GM19023 (cell line): Measurements from ENCODE around the gene TSEN34.
"Not testable (repeated sequence)": the region's sequence is repeated elsewhere in the genome, so short reads cannot be mapped to it uniquely, and the experiment has no call there.

ENCODE experiments used
- ATAC-seq: cut with Tn5 transposase; IDR thresholded peaks from one replicate; pipeline ENCODE4 v1.9.1; 2021; ENCODE audit warnings: mild to moderate bottlenecking, moderate library complexity; ENCODE audit not compliant: unreplicated experiment

Gene TSEN34

DNA sequence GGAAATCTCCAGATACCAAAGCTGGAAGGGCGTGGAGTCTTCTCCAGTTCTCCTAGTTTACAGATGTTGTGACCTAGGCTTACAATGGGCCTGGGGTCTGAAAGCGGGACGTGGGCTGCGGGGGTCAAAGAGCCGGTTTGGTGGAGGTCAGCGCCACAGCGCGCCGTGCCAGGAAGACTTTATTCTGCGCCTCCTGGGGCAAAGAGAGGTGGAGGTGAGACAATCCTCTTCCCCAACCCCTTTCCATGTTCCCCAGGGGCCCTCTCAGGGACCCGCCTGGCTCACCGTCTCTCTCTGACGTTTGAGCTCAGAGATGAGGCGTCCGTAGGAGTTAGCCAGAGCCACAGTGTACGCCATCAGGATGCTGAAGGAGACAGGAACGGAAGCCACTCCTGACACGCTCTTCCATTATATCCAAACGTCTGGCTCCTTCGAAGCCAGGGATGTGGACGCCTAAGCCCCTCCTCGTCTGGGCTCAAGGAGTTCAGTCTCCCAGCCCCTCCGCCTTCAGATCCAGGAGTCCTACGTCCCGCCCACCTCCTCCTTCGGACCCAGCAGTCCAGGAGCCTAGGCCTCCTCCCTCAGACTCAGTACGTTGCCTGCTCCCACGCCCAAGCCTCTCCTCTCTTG, 30.8 kb upstream of the TSEN34 start:
- no peak for ATAC-seq

DNA sequence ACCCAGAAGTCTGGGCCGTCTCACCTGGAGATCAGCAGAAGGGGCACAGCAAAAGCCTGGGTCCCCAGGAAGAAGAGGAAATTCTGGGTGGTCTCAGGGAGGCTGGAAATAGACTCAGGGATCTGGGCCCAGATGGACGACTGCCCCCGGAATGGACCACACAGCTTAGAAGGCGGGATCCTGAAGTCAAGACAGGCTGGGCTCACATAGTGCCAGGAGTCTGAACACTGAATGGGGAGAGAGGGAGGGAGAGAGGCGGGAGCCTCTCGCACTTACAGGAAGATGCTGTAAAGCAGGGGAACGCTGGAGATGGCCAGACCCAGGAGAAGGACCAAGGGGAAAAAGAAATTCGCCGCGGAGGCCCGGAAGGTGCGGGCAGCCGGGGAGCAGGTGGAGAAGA, 30.3 kb upstream of the TSEN34 start:
- no peak for ATAC-seq

DNA sequence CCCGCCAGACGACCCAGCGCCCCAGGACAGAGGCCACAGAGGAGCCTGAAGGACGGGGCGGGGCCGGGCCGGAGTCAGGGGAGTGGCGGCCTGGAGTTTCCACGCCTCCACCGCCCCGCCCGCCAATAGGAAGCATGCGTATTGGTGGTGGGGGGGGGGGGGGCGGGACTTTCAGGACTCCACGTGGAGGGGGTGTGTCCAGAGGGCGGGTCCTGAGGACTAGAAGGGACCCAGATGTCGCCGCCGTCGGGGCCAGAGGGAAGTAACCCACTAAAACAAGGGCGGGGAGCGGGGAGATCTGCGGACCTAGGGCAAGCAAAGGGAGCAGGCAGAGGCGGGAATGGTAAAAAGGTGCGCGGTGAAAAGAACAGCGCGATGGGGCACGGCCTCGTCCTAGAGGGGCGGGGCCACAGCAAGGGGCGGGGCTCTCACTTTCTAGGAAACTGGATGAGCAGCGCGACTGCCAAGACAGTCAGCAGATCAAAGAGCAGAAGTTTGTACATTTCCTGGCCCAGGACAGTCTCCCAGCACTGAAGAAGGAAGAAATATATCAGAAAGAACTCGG, 28.8 kb upstream of the TSEN34 start:
- no peak for ATAC-seq

DNA sequence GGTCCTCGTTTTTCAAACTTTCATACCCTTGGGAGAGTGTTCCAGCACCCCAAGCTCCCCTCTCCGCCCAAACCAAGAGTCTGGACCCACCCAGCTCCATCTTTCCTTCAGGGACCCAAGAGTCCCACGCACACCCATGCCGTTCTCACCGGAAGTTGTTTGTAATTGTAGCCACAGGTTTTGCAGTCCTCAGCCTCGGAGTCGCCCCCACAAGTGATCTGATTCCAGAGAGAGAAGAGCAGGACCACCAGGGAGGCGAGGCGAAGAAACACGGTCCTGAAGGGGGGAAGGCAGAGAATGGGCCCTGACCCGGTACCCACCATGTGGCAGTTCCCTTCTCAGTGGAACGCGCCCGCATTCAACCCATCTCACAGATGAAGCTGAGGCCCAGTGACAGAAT, 28.2 kb upstream of the TSEN34 start:
- ATAC-seq: no peak

DNA sequence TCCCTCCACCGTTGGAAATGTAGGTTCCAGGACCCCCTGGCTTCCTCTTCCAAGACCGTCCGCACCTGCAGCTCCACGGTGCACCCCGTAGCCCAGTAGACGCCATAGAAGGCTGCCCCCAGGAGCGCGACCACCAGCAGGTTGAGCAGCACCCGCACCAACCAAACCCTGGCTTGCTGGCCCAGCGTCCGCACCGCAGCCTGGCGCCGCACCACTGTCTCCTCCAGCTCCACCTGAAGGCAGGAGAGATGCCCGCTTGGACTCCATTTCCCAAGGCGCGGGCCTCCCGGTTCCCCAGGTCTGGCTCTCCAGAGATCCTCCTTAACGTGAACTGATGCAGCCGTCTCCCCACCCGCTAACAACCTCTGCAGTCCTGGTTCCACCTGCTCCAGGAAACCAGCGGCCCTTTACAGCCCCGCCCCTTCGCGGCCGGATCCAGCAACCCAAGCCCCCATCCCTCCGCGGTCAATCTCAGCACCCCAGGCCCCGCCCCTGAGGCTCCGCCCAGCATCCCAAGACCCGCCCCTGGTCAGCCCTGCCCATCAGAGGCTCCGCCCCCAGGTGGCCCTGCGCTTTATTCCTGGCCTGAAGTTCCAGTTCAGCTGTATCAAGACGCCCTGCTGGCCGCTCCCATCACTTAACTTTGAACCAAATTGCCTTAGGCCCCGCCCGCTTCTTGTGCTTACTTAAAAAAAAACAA, 26.6 kb upstream of the TSEN34 start:
- ATAC-seq: no peak

DNA sequence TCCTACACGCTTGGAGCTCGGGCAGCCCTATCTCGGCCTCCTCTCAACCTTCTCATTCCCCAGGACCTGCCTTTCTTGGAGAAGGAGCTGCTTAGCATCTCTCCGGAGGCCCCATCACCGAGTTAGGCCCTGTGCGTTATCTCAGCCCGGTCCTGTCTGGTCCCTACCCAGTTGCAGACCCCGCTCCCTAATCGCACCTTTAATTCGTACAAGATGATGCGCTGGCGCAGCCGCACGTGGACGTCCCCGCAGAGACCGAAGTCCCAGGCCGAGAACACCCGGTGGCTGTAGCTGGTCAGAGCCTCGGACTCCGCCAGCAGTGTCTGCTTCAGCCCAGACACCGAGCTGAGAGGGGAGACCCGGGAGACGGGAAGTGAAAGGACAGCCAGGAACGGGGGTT, 25.9 kb upstream of the TSEN34 start:
- ATAC-seq: no peak

DNA sequence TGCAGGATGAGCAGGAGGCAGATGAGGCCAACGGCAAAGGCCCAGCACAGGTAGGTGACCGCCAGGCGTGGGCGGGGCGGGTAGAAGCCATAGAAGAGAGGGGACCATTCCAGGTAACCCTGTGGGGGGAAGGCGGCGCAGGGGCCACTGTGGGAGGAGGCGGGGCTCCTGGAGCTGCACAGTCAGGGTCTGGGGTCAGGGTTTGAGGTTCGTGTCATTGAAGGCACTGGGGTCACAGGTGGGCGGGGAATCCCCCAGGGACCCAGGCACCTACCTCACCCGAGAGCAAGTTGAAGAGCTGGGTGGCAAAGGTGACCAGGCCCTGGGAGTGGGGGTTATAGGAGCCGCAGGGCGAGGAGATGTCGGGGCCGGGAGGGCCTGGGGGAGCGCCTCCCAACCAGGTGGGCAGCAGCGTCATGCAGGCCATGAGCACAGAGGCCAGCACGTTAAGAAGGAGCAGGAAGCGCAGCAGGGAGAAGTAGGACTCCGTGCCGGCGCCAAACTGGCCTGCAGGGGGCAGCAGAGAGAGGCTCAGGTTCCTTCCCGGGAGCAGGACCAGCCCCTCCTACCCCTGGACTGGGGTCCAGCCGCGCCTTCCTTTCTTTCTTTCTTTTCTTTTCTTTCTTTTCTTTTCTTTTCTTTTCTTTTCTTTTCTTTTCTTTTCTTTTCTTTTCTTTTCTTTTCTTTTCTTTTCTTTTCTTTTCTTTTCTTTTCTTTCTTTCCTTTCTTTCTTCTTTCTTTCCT, 22.8 kb upstream of the TSEN34 start:
- peak; percentile 60 for ATAC-seq

DNA sequence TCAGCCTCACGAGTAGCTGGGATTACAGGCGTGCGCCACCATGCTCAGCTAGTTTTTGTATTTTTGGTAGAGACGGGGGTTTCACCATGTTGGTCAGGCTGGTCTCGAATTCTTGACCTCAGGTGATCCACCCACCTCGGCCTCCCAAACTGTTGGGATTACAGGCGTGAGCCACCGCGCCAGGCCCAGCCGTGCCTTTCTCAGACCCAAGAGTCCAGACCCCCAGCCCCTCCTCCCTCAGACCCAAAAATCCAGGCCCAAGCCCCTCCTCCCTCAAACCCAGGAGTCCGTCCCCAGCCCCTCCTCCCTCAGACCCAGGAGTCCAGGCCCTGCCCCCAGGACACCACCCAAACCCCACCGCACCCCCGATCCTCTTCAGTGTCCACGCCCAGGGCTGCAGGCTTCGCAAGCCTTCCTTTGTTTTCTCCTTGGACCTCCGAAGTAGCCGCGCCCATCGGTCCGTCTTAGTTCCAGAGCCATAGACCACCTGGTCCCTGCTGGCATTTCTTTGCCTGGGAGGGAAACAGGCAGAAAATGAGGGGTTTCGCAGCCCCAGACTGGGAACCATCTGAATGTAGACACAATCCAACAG, 21.9 kb upstream of the TSEN34 start:
- ATAC-seq: no peak

DNA sequence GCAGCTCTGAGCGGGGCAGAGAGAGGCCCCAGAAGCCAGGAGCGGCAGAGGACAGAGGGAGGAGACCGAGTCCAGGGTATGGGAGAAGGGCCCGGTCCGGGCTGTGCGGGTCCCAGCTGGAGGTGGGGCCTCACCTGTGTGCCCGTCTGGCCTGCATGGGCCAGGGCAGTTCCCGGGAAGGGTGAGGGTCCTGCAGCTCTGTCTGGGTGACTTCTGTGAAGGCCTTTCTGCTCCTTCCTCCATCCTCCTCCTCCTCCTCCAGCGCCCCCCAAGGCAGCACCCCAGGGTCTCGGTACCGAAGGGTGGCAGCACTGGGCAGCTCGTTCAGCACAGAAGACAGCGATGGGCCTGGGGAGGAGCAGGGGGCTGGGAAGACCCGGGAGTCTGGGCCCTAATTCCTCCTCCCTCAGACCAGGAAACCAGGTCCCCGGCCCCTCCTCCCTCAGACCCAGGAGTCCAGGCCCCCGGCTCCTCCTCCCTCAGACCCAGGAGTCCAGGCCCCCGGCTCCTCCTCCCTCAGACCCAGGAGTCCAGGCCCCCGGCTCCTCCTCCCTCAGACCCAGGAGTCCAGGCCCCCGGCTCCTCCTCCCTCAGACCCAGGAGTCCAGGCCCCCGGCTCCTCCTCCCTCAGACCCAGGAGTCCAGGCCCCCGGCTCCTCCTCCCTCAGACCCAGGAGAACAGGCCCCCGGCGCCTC, 19.2 kb upstream of the TSEN34 start:
- ATAC-seq: not testable (repeated sequence)

DNA sequence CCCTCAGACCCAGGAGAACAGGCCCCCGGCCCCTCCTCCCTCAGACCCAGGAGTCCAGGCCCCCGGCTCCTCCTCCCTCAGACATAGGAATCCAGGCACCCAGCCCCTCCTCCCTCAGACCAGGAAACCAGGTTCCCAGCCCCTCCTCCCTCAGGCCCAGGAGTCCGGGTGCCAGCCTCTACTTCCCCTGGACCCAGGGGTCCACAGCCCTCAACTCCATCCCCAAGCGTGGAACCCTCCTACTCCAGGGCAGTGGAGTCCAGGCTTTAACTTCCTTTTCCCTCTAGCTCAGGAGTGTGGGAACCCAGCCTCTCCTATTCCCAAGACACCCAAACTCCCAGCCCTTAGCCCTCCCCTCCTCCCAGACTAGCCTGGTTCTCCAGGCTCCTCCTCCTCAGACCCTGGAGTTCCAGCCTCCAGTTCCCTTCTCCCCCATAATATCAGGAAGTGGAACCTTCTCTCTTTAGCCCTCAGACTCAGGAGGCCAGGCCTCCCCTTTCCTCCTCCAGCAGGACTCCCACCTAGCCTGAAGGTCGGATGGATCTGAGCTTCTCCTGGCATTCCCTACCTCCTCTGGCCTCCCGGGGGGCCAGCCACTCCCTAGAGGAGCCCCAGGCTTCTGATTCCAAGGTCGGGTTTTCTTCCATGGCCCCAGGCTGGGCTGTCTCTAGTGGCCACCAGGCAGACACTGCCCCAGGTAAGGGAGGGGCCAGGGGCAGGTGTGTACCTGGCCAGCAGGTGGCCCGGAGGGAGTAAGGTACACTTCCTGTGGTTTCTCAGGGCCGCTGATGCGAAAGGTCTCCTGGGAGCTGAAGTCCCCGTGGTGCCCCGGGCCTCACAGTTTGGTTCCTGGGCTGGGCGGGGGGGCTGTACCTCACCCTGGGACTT, 18.4 kb upstream of the TSEN34 start, which contains the start of gene TMC4:
TMC4 (minus strand) TSS at position 690 of the 888 bp plus-strand sequence; CDS start at position 647, 43 bp downstream.
- no peak for ATAC-seq

DNA sequence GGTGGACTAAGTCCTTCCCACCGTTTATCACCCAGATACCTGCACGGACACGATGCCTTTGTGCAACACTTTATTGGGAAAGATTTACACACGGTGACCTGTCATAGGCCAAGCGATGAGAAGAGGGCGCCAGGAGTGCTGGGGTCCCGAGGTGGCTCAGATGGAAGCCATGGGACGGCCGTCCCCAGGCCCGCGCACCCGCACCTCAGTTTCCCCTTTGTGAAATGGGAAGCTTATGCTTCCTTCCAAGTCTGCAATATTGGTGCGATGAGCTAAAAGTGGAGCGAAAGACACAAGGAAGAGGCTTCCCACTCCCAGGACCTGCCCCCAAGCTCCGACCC, 17.8 kb upstream of the TSEN34 start:
- ATAC-seq: no peak

DNA sequence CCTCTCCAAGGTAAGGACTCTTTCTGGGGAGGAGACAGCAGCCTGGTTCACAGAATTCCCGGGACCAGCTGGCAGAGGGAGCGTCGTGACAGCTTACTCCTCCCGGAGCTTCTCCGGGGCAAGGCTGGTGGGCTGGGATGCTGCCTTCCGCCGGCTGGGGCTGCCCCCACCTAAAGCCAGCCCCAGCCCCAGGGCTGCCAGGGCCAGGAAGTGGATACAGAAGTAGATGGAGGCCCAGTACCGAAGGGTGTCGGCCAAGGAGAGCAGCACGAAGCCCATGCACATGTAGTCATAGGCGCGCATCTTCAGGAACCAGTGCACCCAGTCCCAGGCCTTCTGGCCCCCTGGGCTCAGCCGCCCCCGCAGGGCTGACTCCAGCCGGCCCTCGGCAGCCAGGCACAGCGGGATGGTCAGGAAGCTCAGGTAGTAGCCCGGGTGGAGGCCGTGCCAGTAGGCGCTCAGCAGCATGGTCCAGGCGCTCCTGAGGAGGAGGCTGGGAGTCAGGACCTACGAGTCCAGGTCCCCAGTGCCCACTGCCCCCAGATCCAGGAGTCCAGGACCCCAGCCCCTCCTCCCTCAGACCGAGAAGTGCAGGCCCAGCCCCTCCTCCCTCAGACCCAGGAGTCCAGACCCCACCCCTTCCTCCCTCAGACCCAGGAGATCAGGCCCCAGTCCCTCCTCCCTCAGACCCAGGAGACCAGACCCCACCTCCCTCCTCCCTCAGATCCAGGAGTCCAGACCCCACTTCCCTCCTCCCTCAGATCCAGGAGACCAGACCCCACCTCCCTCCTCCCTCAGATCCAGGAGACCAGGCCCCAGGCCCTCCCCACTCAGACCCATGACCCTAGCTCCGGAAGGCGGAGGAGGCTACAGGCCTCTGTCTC, 16.9 kb upstream of the TSEN34 start:
- no peak for ATAC-seq

DNA sequence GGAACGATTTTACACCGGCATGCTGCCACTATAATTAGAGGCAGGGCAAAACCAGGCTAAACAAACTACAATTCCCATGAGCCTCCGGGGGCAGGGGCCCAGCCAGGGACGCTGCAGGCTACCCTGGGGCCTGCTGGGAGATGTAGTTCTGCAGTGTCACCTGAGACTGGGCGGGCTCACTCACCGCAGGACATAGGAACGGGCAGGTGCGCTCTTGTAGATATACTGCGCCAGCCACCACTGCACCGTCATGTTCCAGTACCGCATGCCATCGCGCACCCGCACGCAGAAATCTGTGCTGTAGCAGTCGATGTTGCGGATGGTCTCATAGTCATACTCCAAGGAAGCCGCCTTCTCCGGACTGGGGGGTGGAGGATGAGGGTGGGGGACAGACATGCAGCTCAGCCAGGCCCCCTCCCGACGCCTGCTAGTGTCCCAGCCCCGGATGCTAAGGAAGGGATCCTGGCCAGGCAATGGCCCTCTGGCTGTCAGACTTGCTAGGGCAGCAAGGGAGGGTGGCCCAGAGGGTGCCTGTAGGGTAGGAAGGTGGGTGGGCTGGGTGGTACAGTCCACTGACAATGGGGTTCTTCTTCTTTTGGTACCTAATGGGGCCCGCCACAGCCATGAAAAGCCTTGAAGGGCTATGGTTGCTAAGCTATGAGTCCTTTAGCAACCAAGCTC, 12.4 kb upstream of the TSEN34 start:
- no peak for ATAC-seq

DNA sequence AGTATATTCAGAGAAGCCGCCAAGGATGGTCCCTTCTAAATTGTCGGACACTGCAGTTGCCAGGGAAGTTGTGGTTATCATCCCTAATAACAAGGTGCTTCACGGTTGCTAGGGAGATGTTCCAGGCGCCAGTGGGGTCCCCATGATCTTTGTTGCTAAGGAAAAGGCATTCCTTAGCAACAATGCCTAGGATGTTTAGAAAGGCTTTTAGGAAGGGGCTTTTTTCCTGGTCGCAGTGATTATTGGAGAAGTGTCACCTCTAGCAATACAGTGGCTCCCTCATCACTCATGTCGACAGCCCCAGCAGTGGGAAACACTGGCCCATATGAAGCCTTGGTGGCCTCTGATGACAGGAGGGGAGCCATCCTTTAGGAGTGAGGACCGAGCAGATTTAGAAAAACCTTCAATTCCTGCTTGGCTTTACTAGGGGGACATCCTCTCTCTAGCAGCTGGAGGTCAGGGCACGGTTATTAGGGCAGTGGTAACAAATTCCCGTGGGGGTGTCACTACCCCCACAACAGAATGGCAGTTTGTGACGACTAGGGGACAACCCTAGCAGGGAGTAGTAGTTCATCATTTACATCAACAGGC, 11.8 kb upstream of the TSEN34 start:
- ATAC-seq: no peak

DNA sequence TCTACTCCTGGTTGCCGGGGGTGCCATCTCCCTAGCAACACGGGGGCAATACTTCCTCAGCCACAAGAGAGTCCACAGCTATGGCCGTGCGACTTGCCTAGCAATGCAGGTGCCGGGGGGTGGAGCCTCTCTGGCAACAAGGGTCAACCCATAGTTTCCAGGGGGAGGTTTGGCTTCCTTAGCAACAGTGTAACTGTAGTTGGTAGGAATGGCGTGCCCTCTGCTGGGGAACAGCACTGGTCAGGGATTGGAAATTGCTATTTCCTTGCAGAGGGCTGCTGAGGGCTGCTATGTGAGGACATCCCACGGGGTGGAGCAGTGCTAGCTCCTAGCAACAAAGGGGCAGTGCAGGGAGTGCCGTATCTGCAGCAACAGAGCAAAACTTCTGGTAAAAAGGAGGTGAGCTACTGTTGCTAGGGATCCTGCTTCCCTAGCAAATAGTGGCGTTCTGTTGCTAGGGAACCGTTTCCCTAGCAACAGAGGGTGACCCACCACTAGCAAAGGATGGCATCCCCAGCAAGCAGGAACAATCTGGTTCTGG, 11.1 kb upstream of the TSEN34 start:
- ATAC-seq: no peak

DNA sequence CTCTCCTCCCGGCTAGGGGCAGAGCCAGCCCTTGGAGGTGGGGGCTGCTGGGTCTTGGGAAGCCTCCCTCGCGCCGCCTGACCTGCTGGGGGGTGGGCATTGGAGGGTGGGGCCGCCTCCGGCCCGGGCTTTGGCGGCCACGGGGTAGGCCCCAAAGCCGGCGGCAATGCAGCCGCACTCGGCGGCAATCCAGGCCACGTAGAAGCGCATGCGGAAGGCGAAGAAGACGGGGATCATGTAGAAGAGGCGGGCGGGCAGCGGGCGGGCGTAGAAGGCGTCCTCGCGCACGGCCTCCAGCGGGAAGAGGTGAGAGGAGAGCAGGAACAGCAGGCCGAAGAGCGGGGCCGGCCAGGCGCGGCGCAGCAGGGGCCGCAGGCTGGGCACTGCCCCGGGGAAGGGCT, 10.4 kb upstream of the TSEN34 start:
- ATAC-seq: no peak

DNA sequence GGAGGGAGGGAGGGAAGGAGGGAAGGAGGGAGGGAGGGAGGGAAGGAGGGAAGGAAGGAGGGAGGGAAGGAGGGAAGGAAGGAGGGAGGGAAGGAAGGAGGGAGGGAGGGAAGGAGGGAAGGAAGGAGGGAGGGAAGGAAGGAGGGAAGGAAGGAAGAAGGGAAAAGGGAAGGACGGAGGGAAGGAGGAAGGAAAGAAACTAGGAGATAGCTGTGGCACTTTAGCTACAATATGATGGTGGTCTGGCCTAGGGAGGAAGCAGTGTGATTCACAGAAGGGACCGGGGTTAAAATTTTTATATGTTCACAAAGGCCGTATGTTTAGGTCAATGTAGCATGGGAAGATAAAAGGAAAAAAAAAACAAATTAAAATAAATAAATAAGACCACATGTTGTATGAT, 9.2 kb upstream of the TSEN34 start:
- not testable (repeated sequence) for ATAC-seq

DNA sequence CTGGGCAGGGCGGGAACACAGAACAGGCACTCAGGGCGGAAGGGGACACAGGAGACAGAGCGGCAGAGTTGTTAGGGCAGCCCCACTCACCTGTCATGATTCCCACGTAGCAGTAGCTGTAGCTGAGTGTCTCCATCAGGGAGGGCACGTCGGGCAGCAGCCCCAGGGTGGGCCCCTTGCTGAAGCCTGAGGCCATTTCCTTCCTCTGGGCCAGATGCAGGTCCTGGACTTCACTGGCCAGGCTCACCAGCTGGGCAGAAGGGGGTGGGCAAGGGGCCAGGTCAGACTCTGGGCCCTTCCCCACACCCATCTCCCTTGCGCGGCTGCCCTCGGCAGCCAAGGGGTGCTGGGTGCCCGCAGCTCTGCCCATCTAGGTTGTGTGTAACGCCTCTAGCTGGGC, 7.7 kb upstream of the TSEN34 start:
- ATAC-seq: no peak
